Adipose tissue (tissue), 3 donors: ENCODE measurements around the gene KIF16B. TPM values are rescaled to one million over a fixed set of nuclear protein-coding genes. Genes with fewer than 3 reads are reported as not detected.

Experiments
- H3K27ac ChIP-seq: one replicate; pipeline ENCODE4 v1.5.1; 2013; ENCODE audit warnings: low read depth, low read length
- WGBS, 3 donors: extraction: QIAGEN DNeasy Blood & Tissue Kit; methylation state at CpG; one replicate each; pipeline ENCODE4 v1.1.7; 2013; 5-methylcytosine and 5-hydroxymethylcytosine counted together
- polyA plus RNA-seq, 3 donors: library from polyadenylated mRNA; stranded (reverse); fragments of 200-250 nt; gene quantifications; one replicate each; pipeline ENCODE4 v1.2.3, GENCODE V29; 2013
- donor health status: healthy with polysubstance abuse.
- donor health status: Bipolar disorder and iron deficiency.
- donor health status: healthy.

The KIF16B gene
- polyA plus RNA-seq, 3 donors: 6.1 to 9.4 (median 8.7) TPM

- WGBS, 3 donors: 71 to 100% (median 98%) methylated on average over 1 of the region's 1 CpG
- no peak overlapping the region for H3K27ac ChIP-seq
These were observed 145.1 kb downstream of the KIF16B start for GRCh38 chr20:16428112-16428511.

- no peak overlapping the region for H3K27ac ChIP-seq
- WGBS, 3 donors: 51 to 95% (median 94%) methylated on average over 2 of the region's 2 CpGs
These were observed 145.7 kb downstream of the KIF16B start for GRCh38 chr20:16427571-16427970.

- WGBS, 3 donors: 59 to 97% (median 86%) methylated on average over 1 of the region's 1 CpG
- no peak overlapping the region for H3K27ac ChIP-seq
These were observed 148.5 kb downstream of the KIF16B start for GRCh38 chr20:16424780-16425179.

GRCh38 chr20:16423311-16424212 lies 149.7 kb downstream of the KIF16B start:
- no peak overlapping the region for H3K27ac ChIP-seq
- 40 to 94% (median 92%) methylated on average over 4 of the region's 4 CpGs for WGBS, 3 donors

GRCh38 chr20:16419138-16419715 lies 154.0 kb downstream of the KIF16B start:
- WGBS, 3 donors: 88 to 92% (median 92%) methylated on average over 2 of the region's 2 CpGs

GRCh38 chr20:16418616-16419015 lies 154.6 kb downstream of the KIF16B start:
- WGBS, 3 donors: 100% methylated on average over 1 of the region's 1 CpG
- no peak overlapping the region for H3K27ac ChIP-seq

More at GRCh38 chr20:16419138-16419715, 154.0 kb downstream of the KIF16B start:
- no peak overlapping the region for H3K27ac ChIP-seq

- no peak overlapping the region for H3K27ac ChIP-seq
- WGBS, 3 donors: 78 to 93% (median 91%) methylated on average over 8 of the region's 8 CpGs
These were observed 156.2 kb downstream of the KIF16B start for GRCh38 chr20:16417001-16417400.

- WGBS, 3 donors: 92 to 97% (median 95%) methylated on average over 4 of the region's 4 CpGs
- no peak overlapping the region for H3K27ac ChIP-seq
These were observed 157.9 kb downstream of the KIF16B start for GRCh38 chr20:16415071-16416053.

- H3K27ac ChIP-seq: no peak overlapping the region
- 92 to 97% (median 96%) methylated on average over 1 of the region's 1 CpG for WGBS, 3 donors
These were observed 160.3 kb downstream of the KIF16B start for GRCh38 chr20:16412906-16413305.

GRCh38 chr20:16411361-16411760 lies 161.9 kb downstream of the KIF16B start:
- WGBS, 3 donors: 94 to 96% (median 96%) methylated on average over 3 of the region's 3 CpGs
- no peak overlapping the region for H3K27ac ChIP-seq

- WGBS, 3 donors: 94 to 98% (median 96%) methylated on average over 3 of the region's 3 CpGs
- H3K27ac ChIP-seq: no peak overlapping the region
These were observed 162.6 kb downstream of the KIF16B start for GRCh38 chr20:16410626-16411025.

GRCh38 chr20:16408981-16409380 lies 164.3 kb downstream of the KIF16B start:
- no peak overlapping the region for H3K27ac ChIP-seq
- 81 to 95% (median 95%) methylated on average over 1 of the region's 1 CpG for WGBS, 3 donors

- 89 to 95% (median 92%) methylated on average over 5 of the region's 5 CpGs for WGBS, 3 donors
- H3K27ac ChIP-seq: no peak overlapping the region
These were observed 165.8 kb downstream of the KIF16B start for GRCh38 chr20:16407251-16408067.

- no peak overlapping the region for H3K27ac ChIP-seq
- WGBS, 3 donors: 77 to 81% (median 81%) methylated on average over 6 of the region's 6 CpGs
These were observed 168.0 kb downstream of the KIF16B start for GRCh38 chr20:16405254-16405653.

- 94 to 96% (median 96%) methylated on average over 9 of the region's 9 CpGs for WGBS, 3 donors
- no peak overlapping the region for H3K27ac ChIP-seq
These were observed 168.6 kb downstream of the KIF16B start for GRCh38 chr20:16404640-16405039.

- H3K27ac ChIP-seq: no peak overlapping the region
- WGBS, 3 donors: 87 to 95% (median 93%) methylated on average over 5 of the region's 5 CpGs
These were observed 169.1 kb downstream of the KIF16B start for GRCh38 chr20:16404171-16404570.

- H3K27ac ChIP-seq: no peak overlapping the region
These were observed 173.0 kb downstream of the KIF16B start for GRCh38 chr20:16400234-16400633.

- H3K27ac ChIP-seq: no peak overlapping the region
These were observed 173.4 kb downstream of the KIF16B start for GRCh38 chr20:16399801-16400200.
